Stomach (tissue), 9 donors: ENCODE measurements around the gene PDP2. TPM values are rescaled to one million over a fixed set of nuclear protein-coding genes. Genes with fewer than 3 reads are reported as not detected.

ENCODE experiments used
- DNase-seq, 2 donors: peaks; one replicate each; pipeline versions ENCODE4 v3.0.0 to v3.0.0-alpha.2; 2013 to 2019
- H3K27ac ChIP-seq, 5 donors: fragments of 200-600 bp in 4 of 5; sonication (generic) in 4 of 5; one replicate each; pipeline ENCODE4 v1.5.1; 2013 to 2019; ENCODE audit warnings: mild to moderate bottlenecking in 1 of 5, moderate library complexity in 1 of 5
- H3K27me3 ChIP-seq, 3 donors: fragments of 200-600 bp; sonication (generic); one replicate each; pipeline ENCODE4 v1.5.1; 2017 to 2019; ENCODE audit warnings: mixed run types in 1 of 3
- H3K36me3 ChIP-seq, 4 donors: fragments of 200-600 bp; sonication (generic); 1 replicate in 3 of 4; 2 replicates in 1 of 4; pipeline ENCODE4 v1.5.1; 2016 to 2019
- H3K4me1 ChIP-seq, 4 donors: fragments of 200-600 bp; sonication (generic); one replicate each; pipeline ENCODE4 v1.5.1; 2016 to 2019
- H3K4me3 ChIP-seq, 4 donors: fragments of 200-600 bp; sonication (generic) in 3 of 4; one replicate each; pipeline ENCODE4 v1.5.1; 2016 to 2019; ENCODE audit warnings: mild to moderate bottlenecking in 1 of 4
- H3K9me3 ChIP-seq, 4 donors: fragments of 200-600 bp; sonication (generic); one replicate each; pipeline ENCODE4 v1.5.1; 2016 to 2019
- CTCF ChIP-seq, 7 experiments: fragments of 450-650 bp in 4 of 7; fragments of 200-600 bp in 3 of 7; sonication (generic) in 3 of 7; IDR thresholded peaks; one replicate each; pipeline ENCODE4 v1.5.1; 2016 to 2019; ENCODE audit warnings: antibody characterized with exemption in 7 of 7, control low read depth in 2 of 7, mild to moderate bottlenecking in 1 of 7
- EP300 ChIP-seq: sonication (generic); formaldehyde crosslinking; IDR thresholded peaks from one replicate; pipeline ENCODE4 v1.6.1; 2017; ENCODE audit warnings: antibody characterized with exemption
- POLR2A ChIP-seq, 4 donors: fragments of 450-650 bp; IDR thresholded peaks; one replicate each; pipeline ENCODE4 v1.6.1; 2016; ENCODE audit warnings: antibody characterized with exemption in 4 of 4, control low read depth in 2 of 4, mild to moderate bottlenecking in 1 of 4, moderate library complexity in 1 of 4
- POLR2AphosphoS5 ChIP-seq, 3 donors: sonication (generic); formaldehyde crosslinking; IDR thresholded peaks; one replicate each; pipeline ENCODE4 v1.6.1; 2016; ENCODE audit warnings: antibody characterized with exemption in 3 of 3
- WGBS, 5 donors: extraction: QIAGEN DNeasy Blood & Tissue Kit in 3 of 5; methylation state at CpG; one replicate each; pipeline versions ENCODE4 v1.1.5 to v1.1.7; 2013 to 2018; 5-methylcytosine and 5-hydroxymethylcytosine counted together
- intact Hi-C: fragments of 100-400 bp; cut with DNase I; formaldehyde crosslinking; loops from one replicate; pipeline ENCODE4 v1.15.1; 2023; ENCODE audit warnings: low total_unique reads
- polyA plus RNA-seq, 3 donors: library from polyadenylated mRNA; stranded (reverse); fragments of 200-250 nt; gene quantifications; one replicate each; pipeline ENCODE4 v1.2.3, GENCODE V29; 2013
- total RNA-seq, 5 donors: library from RNA; depleted of rRNA; stranded (reverse); fragments of >200 nt; gene quantifications; one replicate each; pipeline versions ENCODE4 v1.1.0 to v1.2.3, GENCODE V29; 2014 to 2016
- donor health status: healthy with polysubstance abuse.
- donor health status: Bipolar disorder and iron deficiency.
- donor health status: healthy.

PDP2 gene
- total and polyA plus RNA-seq, 8 donors = 1.6 to 96.9 (median 5.0) TPM

GRCh38 chr16:66871840-66872239, 8.5 kb upstream of the PDP2 start:
- H3K27ac ChIP-seq = no peak overlapping the region
- peak in 1 of 2 donors; percentile 32 for DNase-seq
- intact Hi-C loops = no loop called here
- TF ChIP-seq POLR2A (IDR thresholded peaks at IDR 0.05) (no peak), EP300 (no peak), CTCF (IDR thresholded peaks at IDR 0.05) (no peak)
- WGBS, 5 donors = 49 to 78% (median 66%) methylated on average over 3 of the region's 3 CpGs
- no peaks in the 10 kb centered on the region for H3K9me3 ChIP-seq
- H3K4me3 ChIP-seq = no peak overlapping the region
- no peaks in the 10 kb centered on the region for H3K27me3 ChIP-seq
- no peaks in the 10 kb centered on the region for H3K36me3 ChIP-seq
- H3K4me1 ChIP-seq = peaks cover 7 to 26% (median 15%) of the 10 kb centered on the region in 4 donors

GRCh38 chr16:66872559-66872942, 7.8 kb upstream of the PDP2 start:
- 37 to 57% (median 42%) methylated on average over 4 of the region's 4 CpGs for WGBS, 5 donors
- H3K27ac ChIP-seq = peak overlapping the region in 4 of 5 donors; percentile 64 to 75 (median 66)
- DNase-seq = no peak

GRCh38 chr16:66872943-66873684, 7.2 kb upstream of the PDP2 start:
- TF ChIP-seq CTCF (IDR thresholded peaks at IDR 0.05) (peak in 5 of 7 experiments; percentile 72 to 95 (median 85)), POLR2AphosphoS5 (IDR thresholded peaks at IDR 0.05) (peak in 2 of 3 donors; percentile 30 to 75), EP300 (no peak)
- peak overlapping the region in 4 of 5 donors; percentile 64 to 75 (median 66) for H3K27ac ChIP-seq
- intact Hi-C loops = no loop called here
- H3K9me3 ChIP-seq = no peaks in the 10 kb centered on the region
- WGBS, 5 donors = 2 to 6% (median 5%) methylated on average over 29 to 39 of the region's 39 CpGs
- no peaks in the 10 kb centered on the region for H3K27me3 ChIP-seq
- no peaks in the 10 kb centered on the region for H3K36me3 ChIP-seq
- peak; percentile 91 to 95 for DNase-seq
- peaks cover 7 to 26% (median 13%) of the 10 kb centered on the region in 4 donors for H3K4me1 ChIP-seq
- peak overlapping the region; percentile 31 to 41 (median 38) for H3K4me3 ChIP-seq

More at GRCh38 chr16:66872559-66872942, 7.8 kb upstream of the PDP2 start:
- Histone ChIP-seq H3K9me3 (no peaks in the 10 kb centered on the region), H3K36me3 (no peaks in the 10 kb centered on the region), H3K27me3 (no peaks in the 10 kb centered on the region), H3K4me1 (peaks cover 7 to 26% (median 15%) of the 10 kb centered on the region in 4 donors), H3K4me3 (peak overlapping the region in 3 of 4 donors; percentile 31 to 41 (median 40))
- intact Hi-C loops = no loop called here
- TF ChIP-seq POLR2AphosphoS5 (IDR thresholded peaks at IDR 0.05) (no peak), POLR2A (IDR thresholded peaks at IDR 0.05) (no peak), EP300 (no peak), CTCF (IDR thresholded peaks at IDR 0.05) (no peak)

GRCh38 chr16:66873685-66874055, 6.6 kb upstream of the PDP2 start:
- H3K27me3 ChIP-seq = no peaks in the 10 kb centered on the region
- H3K9me3 ChIP-seq = no peaks in the 10 kb centered on the region
- peaks cover 7 to 26% (median 13%) of the 10 kb centered on the region in 4 donors for H3K4me1 ChIP-seq
- H3K4me3 ChIP-seq = no peak overlapping the region
- intact Hi-C loops = no loop called here
- no peaks in the 10 kb centered on the region for H3K36me3 ChIP-seq
- no peak for TF ChIP-seq EP300
- TF ChIP-seq POLR2AphosphoS5 (IDR thresholded peaks at IDR 0.05) = no peak
- TF ChIP-seq POLR2A (IDR thresholded peaks at IDR 0.05) = no peak
- no peak for TF ChIP-seq CTCF (IDR thresholded peaks at IDR 0.05)
- DNase-seq = no peak
- H3K27ac ChIP-seq = peak overlapping the region in 3 of 5 donors; percentile 64 to 75 (median 68)
